PC-3 (cell line): ENCODE data around the gene UTS2B. TPM values are rescaled to one million over a fixed set of nuclear protein-coding genes. Genes with fewer than 3 reads are reported as not detected.
A peak's percentile ranks its signal among the peaks of the same experiment; 100 is the strongest.

Experiments
- ATAC-seq: fragments of 200-7000 bp; cut with Tn5 transposase; 2 replicates; pipeline ENCODE4 v1.9.1; 2020; ENCODE audit warnings: mild to moderate bottlenecking, moderate library complexity
- BruUV-seq: library from RNA; stranded (reverse); fragments of 400-500 nt; replicated peaks from 2 replicates; lab custom pipeline; 2021; lab: Mats Ljungman, UMichigan
- CTCF ChIA-PET: fragments of 300-600 bp; sonication (Branson Sonifier 250); formaldehyde crosslinking; loops from one replicate; lab custom pipeline; 2022; ENCODE audit warnings: antibody characterized with exemption; lab: Charles Lee
- POLR2A ChIA-PET: fragments of 300-600 bp; sonication (Branson Sonifier 250); formaldehyde crosslinking; loops from one replicate; lab custom pipeline; 2022; ENCODE audit warnings: antibody characterized with exemption; ENCODE audit not compliant: unreplicated experiment; lab: Charles Lee
- DNase-seq: peaks from one replicate; pipeline ENCODE4 v3.0.0-alpha.2; 2015
- H2AFZ ChIP-seq: fragments of 300-600 bp; sonication (generic); 2 replicates; pipeline ENCODE4 v1.6.0; 2016; ENCODE audit warnings: antibody characterized with exemption, low read length
- H3F3A ChIP-seq: fragments of 300-600 bp; sonication (generic); one replicate; pipeline ENCODE4 v1.6.0; 2017; ENCODE audit warnings: antibody characterized with exemption, low read length, control low read depth, mild to moderate bottlenecking; ENCODE audit not compliant: unreplicated experiment
- H3K27ac ChIP-seq: fragments of 300-600 bp; sonication (generic); 2 replicates; pipeline ENCODE4 v1.5.1; 2016; ENCODE audit warnings: mild to moderate bottlenecking, low read length
- H3K27me3 ChIP-seq: fragments of 300-600 bp; sonication (generic); 2 replicates; pipeline ENCODE4 v1.6.1; 2016; ENCODE audit warnings: low read length, mixed read lengths
- H3K36me3 ChIP-seq: fragments of 300-600 bp; sonication (generic); 2 replicates; pipeline ENCODE4 v1.6.1; 2016; ENCODE audit warnings: low read depth, mixed run types, low read length, mixed read lengths
- H3K4me1 ChIP-seq: fragments of 300-600 bp; sonication (generic); 2 replicates; pipeline ENCODE4 v1.5.1; 2016; ENCODE audit warnings: low read length; ENCODE audit not compliant: insufficient read depth
- H3K4me2 ChIP-seq: fragments of 300-600 bp; sonication (generic); 2 replicates; pipeline ENCODE4 v1.6.0; 2016; ENCODE audit warnings: low read length
- H3K4me3 ChIP-seq: fragments of 300-600 bp; sonication (generic); 2 replicates; pipeline ENCODE4 v1.5.1; 2016; ENCODE audit warnings: mild to moderate bottlenecking, low read length, mixed read lengths
- H3K79me2 ChIP-seq: fragments of 300-600 bp; sonication (generic); 2 replicates; pipeline ENCODE4 v1.6.1; 2017; ENCODE audit warnings: low read length, mixed read lengths
- H3K9ac ChIP-seq: fragments of 300-600 bp; sonication (generic); 2 replicates; pipeline ENCODE4 v1.6.0; 2016; ENCODE audit warnings: mild to moderate bottlenecking, low read length
- H3K9me2 ChIP-seq: fragments of 300-600 bp; sonication (generic); replicated peaks from 2 replicates; pipeline ENCODE4 v1.6.1; 2016; ENCODE audit warnings: mixed run types, low read length, mixed read lengths
- H3K9me3 ChIP-seq: fragments of 300-600 bp; sonication (generic); 2 replicates; pipeline ENCODE4 v1.6.1; 2016; ENCODE audit warnings: low read length, mixed read lengths
- H4K20me1 ChIP-seq: fragments of 300-600 bp; sonication (generic); 2 replicates; pipeline ENCODE4 v1.6.1; 2016; ENCODE audit warnings: low read length, mixed read lengths
- CTCF ChIP-seq: fragments of 300-600 bp; sonication (generic); conservative IDR thresholded peaks from 2 replicates; pipeline ENCODE4 v1.5.1; 2017; ENCODE audit warnings: antibody characterized with exemption, low read depth, mild to moderate bottlenecking, low read length
- EZH2 ChIP-seq: fragments of 300-600 bp; sonication (generic); IDR thresholded peaks from one replicate; pipeline ENCODE4 v1.6.1; 2017; ENCODE audit warnings: antibody characterized with exemption, mild to moderate bottlenecking, low read length; ENCODE audit not compliant: unreplicated experiment
- EZH2phosphoT487 ChIP-seq: fragments of 300-600 bp; sonication (generic); IDR thresholded peaks from 2 replicates; pipeline ENCODE4 v1.6.1; 2018; ENCODE audit warnings: mild to moderate bottlenecking, antibody characterized with exemption, low read length, borderline replicate concordance
- intact Hi-C: fragments of 100-400 bp; cut with micrococcal nuclease; formaldehyde crosslinking; loops from 2 replicates; pipeline ENCODE4 v1.9.0; 2023
- total RNA-seq: library from RNA; depleted of rRNA; stranded (reverse); fragments of >200 nt; gene quantifications from 2 replicates; pipeline ENCODE4 v1.2.3, GENCODE V29; 2014

The UTS2B gene
- total RNA-seq, 1 experiment from 2014 or later, result not detected

GRCh38 chr3:191290311-191291025 lies 39.9 kb downstream of the UTS2B start:
- Histone ChIP-seq H2AFZ (peak overlapping the region; percentile 28; the same call in 1 of the 2 replicates), H4K20me1 (no peaks in the 10 kb centered on the region), H3K9me3 (no peaks in the 10 kb centered on the region), H3K27me3 (no peaks in the 10 kb centered on the region), H3K9me2 (no peaks in the 10 kb centered on the region), H3K4me2 (no peak overlapping the region), H3K79me2 (no peaks in the 10 kb centered on the region), H3K9ac (no peak overlapping the region), H3K36me3 (no peaks in the 10 kb centered on the region), H3K4me3 (no peak overlapping the region), H3K4me1 (no peaks in the 10 kb centered on the region), H3F3A (no peaks in the 10 kb centered on the region), H3K27ac (no peak overlapping the region)
- TF ChIP-seq CTCF, result no peak
- TF ChIP-seq EZH2phosphoT487, result no peak
- no peak for TF ChIP-seq EZH2
- DNase-seq, result no peak
- intact Hi-C loops, result no loop called here
- CTCF ChIA-PET, result no interaction called here
- no peak for ATAC-seq
- POLR2A ChIA-PET, result no interaction called here
- no TSS peak for BruUV-seq

GRCh38 chr3:191283400-191283799 lies 46.9 kb downstream of the UTS2B start:
- POLR2A ChIA-PET, result interaction anchor here (0.6 kb wide), 1 partner anchor 53 kb away, joined by 3 read pairs; no protein-coding TSS in a partner anchor
- Histone ChIP-seq H3K9me3 (no peaks in the 10 kb centered on the region), H3K27me3 (no peaks in the 10 kb centered on the region), H3K9me2 (no peaks in the 10 kb centered on the region), H3K36me3 (no peaks in the 10 kb centered on the region), H2AFZ (no peak overlapping the region), H3K27ac (no peak overlapping the region), H3K79me2 (no peaks in the 10 kb centered on the region), H4K20me1 (no peaks in the 10 kb centered on the region), H3K4me1 (peaks cover 14% of the 10 kb centered on the region), H3K4me2 (no peak overlapping the region; the same call in 1 of the 2 replicates), H3K4me3 (no peak overlapping the region), H3K9ac (no peak overlapping the region), H3F3A (no peaks in the 10 kb centered on the region)
- TF ChIP-seq CTCF (no peak), EZH2phosphoT487 (no peak), EZH2 (no peak)
- CTCF ChIA-PET, result no interaction called here
- no TSS peak for BruUV-seq
- intact Hi-C loops, result loop anchor here (2.0 kb wide), 1 partner anchor 45 kb away; the partner anchor contains the start of gene CCDC50
- no peak for DNase-seq
- ATAC-seq, result no peak
